MCF 10A (cell line): Measurements from ENCODE around the gene PADI4. TPM values are rescaled to one million over a fixed set of nuclear protein-coding genes. Genes with fewer than 3 reads are reported as not detected.
A peak's percentile ranks its signal among the peaks of the same experiment; 100 is the strongest.

ENCODE experiments used
- Bru-seq: library from RNA; stranded (reverse); fragments of 400-500 nt; gene quantifications from one replicate; lab custom pipeline; 2021; lab: Mats Ljungman, UMichigan
- BruChase-seq, 2 experiments: library from RNA; stranded (reverse); fragments of 400-500 nt; gene quantifications; one replicate each; lab custom pipeline; 2021; lab: Mats Ljungman, UMichigan
- BruUV-seq: library from RNA; stranded (reverse); fragments of 400-500 nt; replicated peaks from 2 replicates; lab custom pipeline; 2021; lab: Mats Ljungman, UMichigan
- CTCF ChIA-PET: fragments of 300-600 bp; sonication (Branson Sonifier 250); formaldehyde crosslinking; extraction: SDS; loops from one replicate; lab custom pipeline; 2021; ENCODE audit warnings: antibody characterized with exemption, inconsistent platforms; lab: Yijun Ruan, JAX
- POLR2A ChIA-PET: fragments of 300-600, 350-650 bp; sonication (Branson Sonifier 250); formaldehyde crosslinking; extraction: SDS; loops from one replicate; lab custom pipeline; 2020; ENCODE audit warnings: antibody characterized with exemption, inconsistent platforms; lab: Yijun Ruan, JAX
- DNase-seq: peaks from one replicate; pipeline ENCODE4 v3.0.0-alpha.2; 2018; ENCODE audit not compliant: unreplicated experiment
- H3K27ac Mint-ChIP-seq: one replicate; pipeline ENCODE4 v1.8.0; 2022; ENCODE audit warnings: mild to moderate bottlenecking, low read depth, mixed read lengths; ENCODE audit not compliant: unreplicated experiment
- H3K27me3 Mint-ChIP-seq: one replicate; pipeline ENCODE4 v1.8.0; 2022; ENCODE audit warnings: mixed read lengths; ENCODE audit not compliant: insufficient read depth, unreplicated experiment
- H3K36me3 Mint-ChIP-seq: one replicate; pipeline ENCODE4 v1.8.0; 2022; ENCODE audit warnings: mild to moderate bottlenecking, moderate library complexity, mixed read lengths; ENCODE audit not compliant: insufficient read depth, unreplicated experiment
- H3K4me1 Mint-ChIP-seq: one replicate; pipeline ENCODE4 v1.8.0; 2022; ENCODE audit warnings: mixed read lengths; ENCODE audit not compliant: insufficient read depth, unreplicated experiment
- H3K4me3 Mint-ChIP-seq: one replicate; pipeline ENCODE4 v1.8.0; 2022; ENCODE audit warnings: mild to moderate bottlenecking, moderate library complexity, mixed read lengths; ENCODE audit not compliant: unreplicated experiment
- H3K9me3 Mint-ChIP-seq: one replicate; pipeline ENCODE4 v1.8.0; 2022; ENCODE audit warnings: mixed read lengths; ENCODE audit not compliant: unreplicated experiment
- intact Hi-C: fragments of 100-400 bp; cut with micrococcal nuclease; formaldehyde crosslinking; loops from 2 replicates; pipeline ENCODE4 v1.14.1; 2022
- long read RNA-seq: library from polyadenylated mRNA; stranded (forward); transcript quantifications from one replicate; pipeline ENCODE4 v2.0.0, GENCODE V29; 2022
- total RNA-seq: library from RNA; stranded (reverse); gene quantifications from 2 replicates; pipeline ENCODE4 v1.2.3, GENCODE V29; 2022
- TF ChIP-seq, protein P1 (sequence below): fragments of 200-600 bp; IDR thresholded peaks from one replicate; pipeline ENCODE4 v1.8.0; 2022; ENCODE audit warnings: antibody characterized with exemption, mild to moderate bottlenecking; ENCODE audit not compliant: unreplicated experiment

PADI4 gene, protein sequence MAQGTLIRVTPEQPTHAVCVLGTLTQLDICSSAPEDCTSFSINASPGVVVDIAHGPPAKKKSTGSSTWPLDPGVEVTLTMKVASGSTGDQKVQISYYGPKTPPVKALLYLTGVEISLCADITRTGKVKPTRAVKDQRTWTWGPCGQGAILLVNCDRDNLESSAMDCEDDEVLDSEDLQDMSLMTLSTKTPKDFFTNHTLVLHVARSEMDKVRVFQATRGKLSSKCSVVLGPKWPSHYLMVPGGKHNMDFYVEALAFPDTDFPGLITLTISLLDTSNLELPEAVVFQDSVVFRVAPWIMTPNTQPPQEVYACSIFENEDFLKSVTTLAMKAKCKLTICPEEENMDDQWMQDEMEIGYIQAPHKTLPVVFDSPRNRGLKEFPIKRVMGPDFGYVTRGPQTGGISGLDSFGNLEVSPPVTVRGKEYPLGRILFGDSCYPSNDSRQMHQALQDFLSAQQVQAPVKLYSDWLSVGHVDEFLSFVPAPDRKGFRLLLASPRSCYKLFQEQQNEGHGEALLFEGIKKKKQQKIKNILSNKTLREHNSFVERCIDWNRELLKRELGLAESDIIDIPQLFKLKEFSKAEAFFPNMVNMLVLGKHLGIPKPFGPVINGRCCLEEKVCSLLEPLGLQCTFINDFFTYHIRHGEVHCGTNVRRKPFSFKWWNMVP
- total RNA-seq (0.51 TPM in 1 of 2 replicates, not detected in the other), Bru-seq, nascent RNA (percentile 6 among the genes with signal in this experiment), BruChase-seq, experiment 1, labeled RNA remaining after a 6-hour chase (percentile 9 among the genes with signal in this experiment), BruChase-seq, experiment 2, labeled RNA remaining after a 2-hour chase (percentile 8 among the genes with signal in this experiment)
- long read RNA-seq, partial matches to known transcripts = 0 of 1 reads
- long read RNA-seq, other reads (novel, unspliced or antisense) = 1 of 1 reads

DNA sequence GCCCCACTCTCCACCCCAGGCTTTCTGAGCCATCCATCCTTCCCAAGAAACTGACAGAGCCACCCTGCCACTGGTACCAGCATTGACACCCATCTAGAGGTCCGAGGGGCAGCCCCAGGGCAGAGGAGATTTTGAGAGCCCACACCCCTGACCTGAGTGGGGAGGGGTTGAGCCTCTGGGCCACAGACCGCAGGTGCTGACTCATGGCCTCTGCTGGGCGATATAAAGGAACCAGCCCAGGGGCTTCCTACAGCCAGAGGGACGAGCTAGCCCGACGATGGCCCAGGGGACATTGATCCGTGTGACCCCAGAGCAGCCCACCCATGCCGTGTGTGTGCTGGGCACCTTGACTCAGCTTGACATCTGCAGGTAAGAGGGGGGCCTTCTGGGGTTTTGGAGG lies at the start of gene PADI4:
TSS of gene PADI4 (plus strand) at position 252 of the 400 bp plus-strand sequence. CDS start at position 278, 26 bp downstream.
- intact Hi-C loops = no loop called here
- Mint-ChIP-seq H3K9me3 (no peaks in the 10 kb centered on the region), H3K27ac (no peak within 1 kb of the TSS), H3K36me3 (no peaks in the 10 kb centered on the region), H3K4me1 (peaks cover 52% of the 10 kb centered on the region), H3K27me3 (no peaks in the 10 kb centered on the region), H3K4me3 (no peak within 1 kb of the TSS)
- TF ChIP-seq, protein P1, sequence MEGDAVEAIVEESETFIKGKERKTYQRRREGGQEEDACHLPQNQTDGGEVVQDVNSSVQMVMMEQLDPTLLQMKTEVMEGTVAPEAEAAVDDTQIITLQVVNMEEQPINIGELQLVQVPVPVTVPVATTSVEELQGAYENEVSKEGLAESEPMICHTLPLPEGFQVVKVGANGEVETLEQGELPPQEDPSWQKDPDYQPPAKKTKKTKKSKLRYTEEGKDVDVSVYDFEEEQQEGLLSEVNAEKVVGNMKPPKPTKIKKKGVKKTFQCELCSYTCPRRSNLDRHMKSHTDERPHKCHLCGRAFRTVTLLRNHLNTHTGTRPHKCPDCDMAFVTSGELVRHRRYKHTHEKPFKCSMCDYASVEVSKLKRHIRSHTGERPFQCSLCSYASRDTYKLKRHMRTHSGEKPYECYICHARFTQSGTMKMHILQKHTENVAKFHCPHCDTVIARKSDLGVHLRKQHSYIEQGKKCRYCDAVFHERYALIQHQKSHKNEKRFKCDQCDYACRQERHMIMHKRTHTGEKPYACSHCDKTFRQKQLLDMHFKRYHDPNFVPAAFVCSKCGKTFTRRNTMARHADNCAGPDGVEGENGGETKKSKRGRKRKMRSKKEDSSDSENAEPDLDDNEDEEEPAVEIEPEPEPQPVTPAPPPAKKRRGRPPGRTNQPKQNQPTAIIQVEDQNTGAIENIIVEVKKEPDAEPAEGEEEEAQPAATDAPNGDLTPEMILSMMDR = no peak
- BruUV-seq = no TSS peak
- ChIA-PET CTCF (interaction anchor here (0.5 to 1.1 kb wide), 3 partner anchors 182 to 1899 kb away, joined by 3 to 5 read pairs (median 3); no protein-coding TSS in a partner anchor), POLR2A (interaction anchor here (2.2 kb wide), 1 partner anchor 10 kb away, joined by 11 read pairs; no protein-coding TSS in a partner anchor)
- no peak for DNase-seq

DNA sequence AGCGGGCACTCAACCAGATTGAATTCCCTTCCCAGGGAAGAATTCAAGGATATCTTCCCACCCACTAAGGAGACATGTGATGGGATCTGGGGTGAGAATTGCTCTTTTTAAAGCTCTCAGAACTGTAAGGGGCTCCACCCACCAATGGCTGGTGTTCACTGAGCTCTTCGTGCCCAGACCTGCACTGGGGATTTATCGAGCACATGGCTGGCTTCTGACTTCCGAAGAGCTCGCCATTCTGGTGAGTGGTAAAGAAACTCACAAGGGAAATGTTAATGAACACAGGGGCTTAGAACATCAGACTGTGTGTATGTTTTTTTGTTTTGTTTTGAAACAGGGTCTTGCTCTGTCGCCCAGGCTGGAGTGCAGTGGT lies 49.3 kb upstream of the PADI4 start:
- no peaks in the 10 kb centered on the region for H3K27me3 Mint-ChIP-seq
- peak; percentile 30 for DNase-seq
- CTCF ChIA-PET = interaction anchor here (0.6 to 1.0 kb wide), 4 partner anchors 15 to 133 kb away, joined by 3 to 5 read pairs (median 4); no protein-coding TSS in a partner anchor
- no peaks in the 10 kb centered on the region for H3K36me3 Mint-ChIP-seq
- BruUV-seq = no TSS peak
- TF ChIP-seq, protein P1 = no peak
- H3K4me3 Mint-ChIP-seq = no peak overlapping the region
- no peak overlapping the region for H3K27ac Mint-ChIP-seq
- no peaks in the 10 kb centered on the region for H3K9me3 Mint-ChIP-seq
- intact Hi-C loops = no loop called here
- POLR2A ChIA-PET = interaction anchor here (1.0 kb wide), 2 partner anchors 19 to 25 kb away, joined by 3 read pairs; no protein-coding TSS in a partner anchor
- H3K4me1 Mint-ChIP-seq = no peaks in the 10 kb centered on the region

DNA sequence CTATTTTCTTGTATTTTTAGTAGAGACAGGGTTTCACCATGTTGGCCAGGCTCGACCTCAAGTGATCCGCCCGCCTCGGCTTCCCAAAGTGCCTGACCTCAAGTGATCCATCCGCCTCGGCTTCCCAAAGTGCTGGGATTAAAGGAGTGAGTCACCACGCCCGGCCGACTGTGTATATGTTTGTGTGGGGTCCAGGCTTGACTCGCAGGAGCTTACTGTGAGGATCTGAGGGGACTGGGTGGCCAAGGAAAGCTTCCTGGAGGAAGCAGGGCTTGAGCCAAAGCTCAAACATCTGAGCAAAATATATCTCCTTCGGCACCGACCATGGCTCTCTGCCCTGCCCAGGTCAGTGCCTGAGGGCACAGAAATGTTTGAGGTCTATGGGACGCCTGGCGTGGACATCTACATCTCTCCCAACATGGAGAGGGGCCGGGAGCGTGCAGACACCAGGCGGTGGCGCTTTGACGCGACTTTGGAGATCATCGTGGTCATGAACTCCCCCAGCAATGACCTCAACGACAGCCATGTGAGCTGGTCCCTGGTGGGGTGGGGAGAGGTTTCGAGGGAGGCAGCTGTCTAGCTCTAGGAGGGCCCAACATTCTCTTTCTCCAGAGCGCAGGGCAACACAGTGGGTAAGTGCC lies 48.6 kb upstream of the PADI4 start:
- H3K27me3 Mint-ChIP-seq = no peaks in the 10 kb centered on the region
- BruUV-seq = no TSS peak
- H3K27ac Mint-ChIP-seq = no peak overlapping the region
- intact Hi-C loops = no loop called here
- H3K4me3 Mint-ChIP-seq = no peak overlapping the region
- TF ChIP-seq, protein P1 = no peak
- DNase-seq = peak; percentile 61
- no peaks in the 10 kb centered on the region for H3K9me3 Mint-ChIP-seq
- no peaks in the 10 kb centered on the region for H3K36me3 Mint-ChIP-seq
- POLR2A ChIA-PET = interaction anchor here (0.7 to 1.0 kb wide), 3 partner anchors 20 to 88 kb away, joined by 3 read pairs; no protein-coding TSS in a partner anchor
- H3K4me1 Mint-ChIP-seq = no peaks in the 10 kb centered on the region
- CTCF ChIA-PET = interaction anchor here (0.6 to 1.0 kb wide), 2 partner anchors 23 to 31 kb away, joined by 3 to 4 read pairs; no protein-coding TSS in a partner anchor
